NCI-H146 (cell line): ENCODE results near the gene DDAH2.

Experiments
- DNase-seq: peaks from one replicate; lab custom pipeline; 2025; lab: John Stamatoyannopoulos, UW

The DDAH2 gene

DNA sequence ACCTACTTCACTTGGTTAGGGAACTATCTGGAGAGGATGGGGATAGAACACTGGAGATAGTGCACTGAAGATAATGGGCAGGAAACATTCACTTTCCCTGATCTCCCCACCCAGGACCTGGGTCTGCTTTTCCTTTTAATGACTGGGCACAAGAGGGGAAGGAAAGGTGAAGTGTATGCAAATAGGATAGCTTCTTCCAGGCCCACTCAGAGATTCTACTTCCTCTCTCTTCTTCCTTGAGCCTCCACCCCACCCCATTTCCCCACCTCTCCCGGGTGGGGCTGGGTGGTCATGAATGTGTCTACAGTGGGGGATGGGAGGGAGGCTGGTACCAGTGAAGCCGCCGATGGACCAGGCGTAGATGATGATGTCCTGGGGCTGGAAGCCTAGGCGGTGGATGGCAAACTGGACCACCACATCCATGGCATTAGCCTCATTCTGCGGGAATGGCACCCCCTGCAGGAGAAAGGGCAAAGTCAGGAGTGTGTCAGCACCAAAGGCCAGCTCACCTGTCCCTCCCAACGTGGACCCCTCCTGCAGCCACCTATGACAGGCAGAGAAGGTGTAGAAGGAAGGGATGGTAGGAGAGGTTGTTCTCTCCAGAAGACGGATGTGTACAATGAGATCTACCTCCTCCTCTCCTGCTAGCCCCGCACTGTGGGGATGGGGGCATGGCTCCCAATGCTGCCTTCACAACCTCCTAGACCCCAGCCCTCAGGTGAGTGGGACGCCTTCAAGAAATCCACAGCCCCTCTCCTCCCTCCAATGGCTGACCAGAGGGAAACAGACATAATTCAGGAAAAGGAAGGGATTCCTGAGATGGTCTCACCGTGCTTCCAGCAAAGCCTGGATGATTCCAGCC, 39.6 kb downstream of the DDAH2 start:
- no peak for DNase-seq

DNA sequence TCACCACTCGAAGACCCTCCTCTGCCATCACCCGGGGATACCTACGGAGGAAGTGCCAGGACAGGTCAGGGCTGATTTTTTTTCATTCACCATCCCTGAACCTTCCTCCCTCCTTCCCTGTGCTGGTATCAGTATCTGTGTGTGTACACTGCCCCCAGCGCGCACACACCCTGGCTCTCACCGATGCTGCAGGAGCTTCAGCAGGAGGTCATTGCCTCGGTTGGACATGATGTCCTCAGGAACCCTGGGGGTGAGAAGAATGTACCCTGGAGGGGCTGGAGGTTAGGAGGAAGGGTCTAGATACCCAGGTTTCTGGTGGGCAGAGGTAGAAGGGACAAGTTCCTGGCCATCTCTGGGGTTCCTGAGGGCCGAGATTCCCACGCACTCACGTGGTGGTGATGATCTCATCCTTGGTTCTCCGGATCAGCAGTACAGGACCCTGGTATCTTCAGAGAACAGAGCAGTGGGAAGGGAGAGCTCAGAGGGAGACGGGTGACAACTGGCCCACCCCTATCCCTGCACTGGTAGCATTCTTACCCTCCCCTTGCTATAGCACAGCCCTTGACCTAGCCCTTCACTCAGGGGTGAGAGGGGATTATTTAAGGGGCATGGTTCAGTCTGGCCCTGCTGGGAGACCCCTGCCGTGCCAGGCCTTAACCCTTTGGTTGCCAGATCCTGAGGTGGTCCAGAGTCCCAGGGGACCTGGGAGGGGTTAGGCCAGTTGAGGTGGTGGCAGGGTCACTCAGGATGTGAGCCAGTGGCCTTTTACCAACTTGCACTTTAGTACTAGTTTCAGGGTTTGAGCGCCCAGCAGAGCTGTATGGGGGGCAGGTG, 41.0 kb downstream of the DDAH2 start:
- no peak for DNase-seq

DNA sequence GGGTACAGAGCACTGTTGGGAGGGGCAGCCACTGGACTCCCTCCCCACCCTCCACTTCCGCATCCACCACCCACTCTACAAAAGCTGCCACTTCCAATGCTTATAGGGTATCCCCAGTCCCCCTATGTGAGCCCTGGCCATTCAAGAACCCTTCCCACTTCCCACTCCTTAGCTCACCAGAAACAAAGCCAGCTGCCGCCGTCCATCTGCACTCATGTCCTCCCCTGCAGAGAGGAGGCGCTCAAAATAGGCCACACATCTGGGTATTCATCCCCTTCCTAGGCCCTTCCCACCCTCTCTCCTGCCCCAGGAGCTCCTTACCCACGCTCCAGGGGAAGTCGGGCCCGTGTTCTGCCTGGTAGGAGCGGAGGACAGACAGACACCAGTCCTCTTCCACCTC, 41.8 kb downstream of the DDAH2 start:
- no peak for DNase-seq

DNA sequence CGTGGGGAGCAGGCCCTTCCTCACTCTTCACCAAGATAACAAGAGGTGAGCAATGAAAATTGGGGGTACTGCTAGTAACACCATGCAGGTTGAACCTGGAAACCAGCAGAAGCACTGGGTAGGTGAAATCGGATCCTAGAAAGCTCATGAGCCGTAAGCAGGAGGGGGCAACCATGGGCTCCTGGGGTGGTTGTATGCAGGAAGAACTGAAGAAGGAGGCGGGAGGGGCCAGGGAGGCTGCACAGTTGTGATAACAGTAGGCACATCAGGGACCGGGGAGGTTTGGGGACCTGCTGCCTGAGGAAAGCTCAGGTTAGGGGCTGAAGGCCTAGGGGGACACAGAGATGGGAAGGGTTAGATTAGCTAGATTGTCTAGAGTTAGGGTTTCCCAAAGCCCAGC, 42.6 kb downstream of the DDAH2 start:
- DNase-seq, result no peak

DNA sequence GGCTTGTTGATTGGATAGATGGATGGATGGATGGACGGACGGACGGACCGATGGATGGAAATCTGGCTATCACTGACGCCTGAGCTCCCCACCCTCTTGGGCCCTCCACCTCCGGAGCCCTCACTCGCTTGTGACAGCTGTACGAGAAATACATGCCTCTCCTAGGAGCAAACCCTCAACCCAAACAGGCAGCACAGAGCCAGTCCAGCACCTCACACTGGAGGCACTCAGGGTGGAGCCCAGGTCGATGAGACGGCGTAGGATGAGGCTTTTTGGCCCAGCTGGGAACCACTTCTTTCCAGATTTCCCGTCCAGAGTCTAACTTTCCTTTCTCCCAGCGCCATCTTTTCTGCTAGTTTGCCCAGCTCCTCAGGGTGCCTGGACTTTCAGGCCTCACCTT, 45.5 kb downstream of the DDAH2 start:
- DNase-seq, result peak; percentile 44

DNA sequence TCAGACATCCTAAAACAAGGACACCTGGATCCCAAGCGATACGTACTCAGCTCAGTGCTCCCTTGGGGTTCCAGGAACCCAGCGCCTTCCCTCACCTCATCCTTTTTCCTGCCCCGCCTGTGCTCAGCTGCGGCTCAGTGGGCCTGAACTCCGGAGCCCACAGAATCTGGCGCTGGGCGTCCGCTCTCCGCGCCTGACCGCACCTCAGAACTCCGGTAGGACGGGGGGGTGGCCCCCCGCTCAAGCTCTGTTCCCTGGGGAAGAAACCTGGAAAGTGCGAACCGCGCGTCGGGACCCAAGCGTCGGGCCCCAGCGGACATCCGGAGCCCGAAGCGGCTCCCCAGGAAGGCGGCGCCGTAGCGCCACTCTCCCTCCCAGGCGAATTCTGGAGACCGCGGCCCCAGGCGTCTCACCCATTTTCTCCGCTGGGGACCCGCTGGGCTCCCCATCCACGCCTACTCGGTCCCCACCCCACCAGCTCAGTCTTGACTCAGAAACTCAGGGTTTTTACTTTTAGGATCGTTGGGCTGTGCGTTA, 47.9 kb downstream of the DDAH2 start:
- DNase-seq, result peak; percentile 48

DNA sequence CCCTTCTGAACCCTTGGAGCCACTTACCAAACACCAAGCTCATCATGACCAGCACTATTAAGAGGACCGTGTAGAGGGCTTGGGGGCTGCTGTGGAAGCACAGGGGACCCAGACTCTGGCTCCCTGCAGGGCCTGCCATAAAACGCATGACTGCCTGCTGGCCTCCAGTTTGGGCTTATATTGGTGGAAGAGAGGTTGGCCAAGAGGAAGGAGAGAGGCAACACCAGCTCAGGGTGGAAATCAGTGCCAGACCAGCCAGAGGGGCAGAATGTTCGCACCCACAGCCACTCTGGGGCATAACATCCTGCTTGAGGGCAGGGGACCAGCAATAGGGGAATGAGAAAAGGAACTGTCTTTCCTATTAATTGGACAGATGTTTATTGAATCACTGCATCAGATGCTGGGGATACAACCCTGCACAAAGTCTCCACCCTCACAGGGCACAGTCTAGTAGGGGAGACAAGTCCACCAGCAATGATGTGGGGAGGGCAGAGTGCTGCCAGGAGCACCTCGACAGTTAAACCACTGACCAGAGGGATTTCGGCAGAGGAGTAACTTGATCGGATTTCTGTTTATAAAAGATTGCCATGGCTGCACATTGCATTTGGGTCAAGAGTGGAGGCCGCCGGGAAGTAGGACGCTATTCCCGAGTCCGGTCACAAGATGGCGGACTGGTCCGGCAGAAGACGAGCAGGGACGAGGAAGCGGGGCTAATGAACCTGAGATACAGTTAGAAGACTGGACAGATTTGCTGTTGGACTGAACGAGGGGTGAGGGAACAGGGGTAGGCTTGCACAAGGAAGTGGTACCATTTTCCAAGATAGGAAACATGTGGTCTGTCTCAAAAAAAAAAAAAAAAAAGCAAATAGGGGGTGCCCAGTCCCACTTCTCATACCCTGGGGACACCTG, 48.6 kb downstream of the DDAH2 start, which contains the start of gene LY6G5C:
LY6G5C (minus strand) TSS at position 842 of the 909 bp plus-strand sequence; CDS start at position 148, 694 bp downstream.
- peak; percentile 83 for DNase-seq

DNA sequence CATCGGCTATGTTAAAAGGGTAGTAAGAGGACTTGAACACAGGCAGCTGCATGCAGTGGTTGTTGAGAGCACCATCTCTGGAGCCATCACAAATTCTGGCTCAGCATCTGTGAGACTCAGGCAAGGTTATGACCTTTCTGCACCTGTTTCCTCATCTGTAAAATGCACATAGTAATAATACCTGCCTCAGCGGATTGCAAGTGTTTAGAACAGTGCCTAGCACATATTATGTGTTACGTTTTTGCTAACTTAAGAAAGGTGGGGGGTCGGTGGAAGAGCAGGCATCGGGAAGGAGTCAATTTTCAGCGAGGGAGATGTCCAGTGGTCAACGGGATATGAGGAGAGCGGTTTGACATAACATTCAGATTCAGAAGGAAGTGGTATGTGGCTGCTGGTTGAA, 51.1 kb downstream of the DDAH2 start:
- DNase-seq, result no peak
